Breast epithelium (tissue), 4 donors: ENCODE results near the gene FER. TPM values are rescaled to one million over a fixed set of nuclear protein-coding genes. Genes with fewer than 3 reads are reported as not detected.

Experiments used
- DNase-seq, 2 donors: peaks; one replicate each; pipeline ENCODE4 v3.0.0-alpha.2; 2019; ENCODE audit warnings: low spot score in 2 of 2
- H3K27ac ChIP-seq, 2 donors: fragments of 200-600 bp; sonication (generic) in 1 of 2; one replicate each; pipeline ENCODE4 v1.5.1; 2016 to 2019; ENCODE audit warnings: mild to moderate bottlenecking in 1 of 2
- H3K27me3 ChIP-seq, 2 donors: fragments of 200-600 bp; sonication (generic) in 1 of 2; one replicate each; pipeline versions ENCODE4 v1.5.1 to v1.6.0; 2017 to 2019; ENCODE audit warnings: control low read depth in 1 of 2, mild to moderate bottlenecking in 1 of 2
- H3K36me3 ChIP-seq: fragments of 200-600 bp; one replicate; pipeline ENCODE4 v1.5.1; 2019
- H3K4me1 ChIP-seq, 2 donors: fragments of 200-600 bp; sonication (generic); one replicate each; pipeline ENCODE4 v1.5.1; 2016 to 2019; ENCODE audit warnings: control low read depth in 1 of 2
- H3K4me3 ChIP-seq, 3 donors: fragments of 200-600 bp; sonication (generic); 1 replicate in 2 of 3; 2 replicates in 1 of 3; pipeline ENCODE4 v1.5.1; 2016 to 2019; ENCODE audit warnings: mild to moderate bottlenecking in 3 of 3, moderate library complexity in 2 of 3
- H3K9me3 ChIP-seq, 2 donors: fragments of 200-600 bp; sonication (generic) in 1 of 2; one replicate each; pipeline ENCODE4 v1.5.1; 2016 to 2019; ENCODE audit warnings: control low read depth in 1 of 2
- CTCF ChIP-seq, 3 donors: fragments of 450-650 bp; IDR thresholded peaks; one replicate each; pipeline ENCODE4 v1.5.1; 2016 to 2017; ENCODE audit warnings: antibody characterized with exemption in 3 of 3, mild to moderate bottlenecking in 3 of 3, moderate library complexity in 3 of 3
- POLR2A ChIP-seq: fragments of 450-650 bp; IDR thresholded peaks from one replicate; pipeline ENCODE4 v1.6.1; 2016; ENCODE audit warnings: antibody characterized with exemption, mild to moderate bottlenecking, moderate library complexity
- POLR2AphosphoS5 ChIP-seq, 3 donors: sonication (generic); formaldehyde crosslinking; IDR thresholded peaks; one replicate each; pipeline ENCODE4 v1.6.1; 2017; ENCODE audit warnings: antibody characterized with exemption in 3 of 3
- intact Hi-C: fragments of 100-400 bp; cut with DNase I; formaldehyde crosslinking; loops from one replicate; pipeline ENCODE4 v1.15.1; 2023; ENCODE audit warnings: low total_unique reads
- total RNA-seq, 3 donors: library from RNA; depleted of rRNA; stranded (reverse); fragments of >200 nt; gene quantifications; one replicate each; pipeline ENCODE4 v1.1.0, GENCODE V29; 2016

FER gene
- total RNA-seq, 3 donors from 2014 or later: 24.3 to 27.8 (median 27.2) TPM

GRCh38 chr5:108747111-108747773, 455 bp upstream of the FER start:
- no peaks in the 10 kb centered on the region for H3K4me1 ChIP-seq
- peak overlapping the region; percentile 85 to 96 (median 92) for H3K4me3 ChIP-seq
- TF ChIP-seq CTCF (IDR thresholded peaks at IDR 0.05) (no peak), POLR2A (no peak), POLR2AphosphoS5 (IDR thresholded peaks at IDR 0.05) (no peak)
- DNase-seq: no peak
- H3K9me3 ChIP-seq: no peaks in the 10 kb centered on the region
- intact Hi-C loops: no loop called here
- H3K27ac ChIP-seq: peak overlapping the region; percentile 94 to 99
- no peaks in the 10 kb centered on the region for H3K27me3 ChIP-seq
- H3K36me3 ChIP-seq: no peaks in the 10 kb centered on the region

- H3K4me3 ChIP-seq: peak overlapping the region; percentile 85 to 96 (median 92)
- H3K9me3 ChIP-seq: no peaks in the 10 kb centered on the region
- peak overlapping the region; percentile 94 to 99 for H3K27ac ChIP-seq
- TF ChIP-seq POLR2AphosphoS5 (IDR thresholded peaks at IDR 0.05) (peak; percentile 98), POLR2A (peak; percentile 95), CTCF (IDR thresholded peaks at IDR 0.05) (peak in 1 of 3 donors; percentile 5)
- no peaks in the 10 kb centered on the region for H3K27me3 ChIP-seq
- intact Hi-C loops: no loop called here
- no peaks in the 10 kb centered on the region for H3K4me1 ChIP-seq
- DNase-seq: peak; percentile 99
- H3K36me3 ChIP-seq: no peaks in the 10 kb centered on the region
Observed at GRCh38 chr5:108748401-108749127, 867 bp downstream of the FER start.

GRCh38 chr5:108749128-108749861, 1.6 kb downstream of the FER start:
- Histone ChIP-seq H3K27me3 (no peaks in the 10 kb centered on the region), H3K4me3 (peak overlapping the region; percentile 85 to 96 (median 92)), H3K4me1 (no peaks in the 10 kb centered on the region), H3K9me3 (no peaks in the 10 kb centered on the region), H3K27ac (peak overlapping the region; percentile 94 to 99), H3K36me3 (no peaks in the 10 kb centered on the region)
- intact Hi-C loops: no loop called here
- TF ChIP-seq POLR2AphosphoS5 (IDR thresholded peaks at IDR 0.05) (no peak), POLR2A (no peak), CTCF (IDR thresholded peaks at IDR 0.05) (no peak)
- peak in 1 of 2 donors; percentile 62 for DNase-seq

GRCh38 chr5:108753331-108753730, 5.6 kb downstream of the FER start:
- intact Hi-C loops: no loop called here
- H3K36me3 ChIP-seq: no peaks in the 10 kb centered on the region
- H3K4me1 ChIP-seq: no peaks in the 10 kb centered on the region
- DNase-seq: no peak
- H3K4me3 ChIP-seq: no peak overlapping the region
- no peak overlapping the region for H3K27ac ChIP-seq
- no peaks in the 10 kb centered on the region for H3K9me3 ChIP-seq
- H3K27me3 ChIP-seq: no peaks in the 10 kb centered on the region
- no peak for TF ChIP-seq POLR2A
- TF ChIP-seq POLR2AphosphoS5 (IDR thresholded peaks at IDR 0.05): no peak
- TF ChIP-seq CTCF (IDR thresholded peaks at IDR 0.05): no peak

GRCh38 chr5:108753877-108754276, 6.2 kb downstream of the FER start:
- intact Hi-C loops: no loop called here
- Histone ChIP-seq H3K9me3 (no peaks in the 10 kb centered on the region), H3K27me3 (no peaks in the 10 kb centered on the region), H3K27ac (no peak overlapping the region), H3K4me1 (no peaks in the 10 kb centered on the region), H3K4me3 (no peak overlapping the region), H3K36me3 (no peaks in the 10 kb centered on the region)
- no peak for TF ChIP-seq CTCF (IDR thresholded peaks at IDR 0.05)
- no peak for TF ChIP-seq POLR2A
- no peak for TF ChIP-seq POLR2AphosphoS5 (IDR thresholded peaks at IDR 0.05)
- no peak for DNase-seq
